Measurements from ENCODE around the gene FGF14. TPM values are rescaled to one million over a fixed set of nuclear protein-coding genes. Genes with fewer than 3 reads are reported as not detected.

Gene FGF14
- total RNA-seq, 1 donor from 2014 or later, result 1.7 TPM

GRCh38 chr13:102233566-102234208 is 168.2 kb downstream of the FGF14 start:
- Mint-ChIP-seq H3K36me3 (ENCODE audit: low read depth) (no peaks in the 10 kb centered on the region), H3K9me3 (no peaks in the 10 kb centered on the region), H3K27ac (ENCODE audit: unreplicated experiment) (no peak overlapping the region), H3K4me1 (no peaks in the 10 kb centered on the region), H3K4me3 (no peak overlapping the region), H3K27me3 (ENCODE audit: low read depth) (peaks cover 3% of the 10 kb centered on the region)
- no peak for DNase-seq (ENCODE audit: low read depth, low spot score)
- TF ChIP-seq, protein P1, sequence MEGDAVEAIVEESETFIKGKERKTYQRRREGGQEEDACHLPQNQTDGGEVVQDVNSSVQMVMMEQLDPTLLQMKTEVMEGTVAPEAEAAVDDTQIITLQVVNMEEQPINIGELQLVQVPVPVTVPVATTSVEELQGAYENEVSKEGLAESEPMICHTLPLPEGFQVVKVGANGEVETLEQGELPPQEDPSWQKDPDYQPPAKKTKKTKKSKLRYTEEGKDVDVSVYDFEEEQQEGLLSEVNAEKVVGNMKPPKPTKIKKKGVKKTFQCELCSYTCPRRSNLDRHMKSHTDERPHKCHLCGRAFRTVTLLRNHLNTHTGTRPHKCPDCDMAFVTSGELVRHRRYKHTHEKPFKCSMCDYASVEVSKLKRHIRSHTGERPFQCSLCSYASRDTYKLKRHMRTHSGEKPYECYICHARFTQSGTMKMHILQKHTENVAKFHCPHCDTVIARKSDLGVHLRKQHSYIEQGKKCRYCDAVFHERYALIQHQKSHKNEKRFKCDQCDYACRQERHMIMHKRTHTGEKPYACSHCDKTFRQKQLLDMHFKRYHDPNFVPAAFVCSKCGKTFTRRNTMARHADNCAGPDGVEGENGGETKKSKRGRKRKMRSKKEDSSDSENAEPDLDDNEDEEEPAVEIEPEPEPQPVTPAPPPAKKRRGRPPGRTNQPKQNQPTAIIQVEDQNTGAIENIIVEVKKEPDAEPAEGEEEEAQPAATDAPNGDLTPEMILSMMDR (conservative IDR thresholded peaks at IDR 0.05), result no peak

DNA sequence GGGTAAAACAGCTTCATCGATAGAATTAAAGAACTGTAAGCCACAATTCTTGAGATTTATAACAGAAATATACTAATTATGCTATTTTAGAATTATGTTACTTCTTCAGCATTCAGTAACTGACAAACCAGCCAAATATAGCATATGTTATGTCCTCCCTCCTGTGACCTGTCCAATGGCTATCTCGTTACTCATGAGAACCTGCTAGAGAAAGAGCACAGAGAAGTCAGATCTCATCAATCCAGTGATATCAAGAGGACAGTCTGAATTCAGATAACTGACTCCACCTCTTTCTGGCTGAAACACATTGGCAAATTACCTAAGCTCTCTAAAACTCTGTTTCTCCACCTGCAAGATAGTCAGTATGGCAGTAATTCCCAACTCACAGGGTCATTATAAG is 170.4 kb downstream of the FGF14 start:
- no peaks in the 10 kb centered on the region for H3K36me3 Mint-ChIP-seq (ENCODE audit: low read depth)
- peaks cover 6% of the 10 kb centered on the region for H3K27me3 Mint-ChIP-seq (ENCODE audit: low read depth)
- H3K4me3 Mint-ChIP-seq, result no peak overlapping the region
- H3K4me1 Mint-ChIP-seq, result no peaks in the 10 kb centered on the region
- H3K27ac Mint-ChIP-seq (ENCODE audit: unreplicated experiment), result no peak overlapping the region
- no peak for DNase-seq (ENCODE audit: low read depth, low spot score)
- TF ChIP-seq, protein P1 (conservative IDR thresholded peaks at IDR 0.05), result no peak
- H3K9me3 Mint-ChIP-seq, result no peaks in the 10 kb centered on the region

DNA sequence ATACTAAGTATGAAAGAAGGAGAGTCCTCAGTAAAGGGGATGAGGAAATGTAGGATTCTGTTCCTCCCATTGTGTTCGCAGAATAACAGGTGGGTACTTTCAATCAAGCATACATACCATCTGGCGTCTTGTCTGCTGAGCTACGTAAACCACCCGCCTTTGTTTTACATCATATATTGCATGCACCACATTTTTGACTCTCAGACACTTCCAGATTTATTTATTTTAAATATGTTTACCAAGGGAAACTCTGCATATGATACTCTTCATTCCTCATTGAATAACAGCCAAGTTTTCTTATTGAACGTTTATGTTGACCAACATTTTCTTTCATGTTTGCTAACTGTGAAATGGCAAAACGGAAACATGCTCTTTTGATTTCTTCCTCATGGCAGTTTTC is 174.1 kb downstream of the FGF14 start:
- Mint-ChIP-seq H3K36me3 (ENCODE audit: low read depth) (no peaks in the 10 kb centered on the region), H3K4me1 (no peaks in the 10 kb centered on the region), H3K4me3 (no peak overlapping the region), H3K27ac (ENCODE audit: unreplicated experiment) (no peak overlapping the region), H3K9me3 (no peaks in the 10 kb centered on the region), H3K27me3 (ENCODE audit: low read depth) (peaks cover 15% of the 10 kb centered on the region)
- TF ChIP-seq, protein P1 (conservative IDR thresholded peaks at IDR 0.05), result no peak
- no peak for DNase-seq (ENCODE audit: low read depth, low spot score)

GRCh38 chr13:102226591-102226990 is 175.3 kb downstream of the FGF14 start:
- DNase-seq (ENCODE audit: low read depth, low spot score), result no peak
- no peak overlapping the region for H3K27ac Mint-ChIP-seq (ENCODE audit: unreplicated experiment)
- TF ChIP-seq, protein P1 (conservative IDR thresholded peaks at IDR 0.05), result no peak
- no peaks in the 10 kb centered on the region for H3K9me3 Mint-ChIP-seq
- H3K36me3 Mint-ChIP-seq (ENCODE audit: low read depth), result no peaks in the 10 kb centered on the region
- H3K4me1 Mint-ChIP-seq, result no peaks in the 10 kb centered on the region
- peaks cover 15% of the 10 kb centered on the region for H3K27me3 Mint-ChIP-seq (ENCODE audit: low read depth)
- no peak overlapping the region for H3K4me3 Mint-ChIP-seq

DNA sequence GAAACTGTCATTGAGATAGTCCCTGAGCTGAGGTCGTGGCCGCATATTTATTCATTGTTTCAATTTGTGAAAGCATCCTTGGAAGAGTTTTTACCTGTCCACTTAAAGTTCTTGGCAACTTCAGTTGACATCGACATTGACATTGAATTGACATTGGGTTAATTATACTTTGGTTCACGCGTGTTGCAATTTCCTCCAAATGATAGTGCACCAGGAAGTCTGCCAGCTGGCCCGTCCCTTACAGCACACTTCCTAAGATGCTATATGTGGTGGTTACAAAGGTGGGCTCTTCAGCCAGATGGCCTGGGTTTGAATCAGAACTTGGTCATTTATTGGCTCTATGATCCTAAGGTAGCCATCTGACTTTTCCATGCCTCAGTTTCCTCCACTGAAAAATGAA is 176.0 kb downstream of the FGF14 start:
- no peaks in the 10 kb centered on the region for H3K9me3 Mint-ChIP-seq
- H3K27ac Mint-ChIP-seq (ENCODE audit: unreplicated experiment), result no peak overlapping the region
- no peaks in the 10 kb centered on the region for H3K36me3 Mint-ChIP-seq (ENCODE audit: low read depth)
- H3K4me1 Mint-ChIP-seq, result no peaks in the 10 kb centered on the region
- TF ChIP-seq, protein P1 (conservative IDR thresholded peaks at IDR 0.05), result no peak
- peaks cover 15% of the 10 kb centered on the region for H3K27me3 Mint-ChIP-seq (ENCODE audit: low read depth)
- no peak overlapping the region for H3K4me3 Mint-ChIP-seq
- DNase-seq (ENCODE audit: low read depth, low spot score), result no peak

All from neural crest cell (in vitro differentiated cells).